ENCODE measurements around the gene PTGES2. TPM values are rescaled to one million over a fixed set of nuclear protein-coding genes. Genes with fewer than 3 reads are reported as not detected.

Gene PTGES2
- polyA plus RNA-seq, 3 donors: 35.2 to 43.5 (median 39.2) TPM

Other genes starting within 250 kb of the PTGES2 start
- 10 to 100 TPM; 39.7 to 47.3 (median 43.1) TPM for gene ST6GALNAC6, start 228.1 kb downstream of the PTGES2 start, polyA plus RNA-seq (ENCODE audit: insufficient read length in 3 of 3)
- 10 to 100 TPM; 10.6 to 11.8 (median 11.6) TPM for gene ST6GALNAC4, start 210.7 kb downstream of the PTGES2 start, polyA plus RNA-seq (ENCODE audit: insufficient read length in 3 of 3)
- 1 to 10 TPM; 1.1 to 1.6 (median 1.1) TPM for gene PIP5KL1, start 197.0 kb downstream of the PTGES2 start, polyA plus RNA-seq (ENCODE audit: insufficient read length in 3 of 3)
- gene DPM2, start 189.9 kb downstream of the PTGES2 start, polyA plus RNA-seq (ENCODE audit: insufficient read length in 3 of 3): 10 to 100 TPM; 33.3 to 37.4 (median 36.5) TPM
- 10 to 100 TPM; 23.3 to 33.9 (median 26.6) TPM for gene EEIG1, start 146.7 kb downstream of the PTGES2 start, polyA plus RNA-seq (ENCODE audit: insufficient read length in 3 of 3)
- 10 to 100 TPM in 1 of 3 donors, 1 to 10 TPM in 2; 9.5 to 11.0 (median 9.6) TPM for gene NAIF1, start 60.4 kb downstream of the PTGES2 start, polyA plus RNA-seq (ENCODE audit: insufficient read length in 3 of 3)
- gene SLC25A25, start 59.5 kb downstream of the PTGES2 start, polyA plus RNA-seq (ENCODE audit: insufficient read length in 3 of 3): 10 to 100 TPM; 12.8 to 14.0 (median 13.4) TPM
- under 1 TPM; 0.29 to 0.86 (median 0.79) TPM for gene LCN2, start 21.7 kb upstream of the PTGES2 start, polyA plus RNA-seq (ENCODE audit: insufficient read length in 3 of 3)
- gene BBLN, start 32.5 kb upstream of the PTGES2 start, polyA plus RNA-seq (ENCODE audit: insufficient read length in 3 of 3): 10 to 100 TPM; 27.6 to 36.7 (median 30.9) TPM
- 100 to 1,000 TPM; 105 to 106 (median 106) TPM for gene CIZ1, start 63.8 kb upstream of the PTGES2 start, polyA plus RNA-seq (ENCODE audit: insufficient read length in 3 of 3)
- gene DNM1, start 75.7 kb upstream of the PTGES2 start, polyA plus RNA-seq (ENCODE audit: insufficient read length in 3 of 3): 10 to 100 TPM; 72.8 to 78.4 (median 74.6) TPM
- gene GOLGA2, start 148.3 kb upstream of the PTGES2 start, polyA plus RNA-seq (ENCODE audit: insufficient read length in 3 of 3): 10 to 100 TPM; 67.6 to 71.2 (median 67.6) TPM
- gene SWI5, start 148.5 kb upstream of the PTGES2 start, polyA plus RNA-seq (ENCODE audit: insufficient read length in 3 of 3): 10 to 100 TPM; 33.7 to 36.4 (median 36.1) TPM
- gene TRUB2, start 194.7 kb upstream of the PTGES2 start, polyA plus RNA-seq (ENCODE audit: insufficient read length in 3 of 3): 10 to 100 TPM; 39.2 to 41.7 (median 39.8) TPM
- 10 to 100 TPM; 51.1 to 56.2 (median 53.4) TPM for gene COQ4, start 195.1 kb upstream of the PTGES2 start, polyA plus RNA-seq (ENCODE audit: insufficient read length in 3 of 3)
- gene SLC27A4, start 212.8 kb upstream of the PTGES2 start, polyA plus RNA-seq (ENCODE audit: insufficient read length in 3 of 3): 10 to 100 TPM; 15.2 to 19.0 (median 16.5) TPM
- gene URM1, start 243.6 kb upstream of the PTGES2 start, polyA plus RNA-seq (ENCODE audit: insufficient read length in 3 of 3): 10 to 100 TPM; 51.4 to 60.4 (median 54.5) TPM

Data from right renal cortex interstitium (tissue), 3 donors.